Panc1 (cell line): ENCODE measurements around the gene CDC45. TPM values are rescaled to one million over a fixed set of nuclear protein-coding genes. Genes with fewer than 3 reads are reported as not detected.

ENCODE experiments used
- ATAC-seq: fragments of 200-7000 bp; cut with Tn5 transposase; 2 replicates; pipeline ENCODE4 v1.9.1; 2020; ENCODE audit warnings: mild to moderate bottlenecking, moderate library complexity
- BruUV-seq: library from RNA; stranded (reverse); fragments of 400-500 nt; replicated peaks from 2 replicates; lab custom pipeline; 2021; lab: Mats Ljungman, UMichigan
- CTCF ChIA-PET: fragments of 300-600 bp; sonication (Branson Sonifier 250); formaldehyde crosslinking; loops from one replicate; lab custom pipeline; 2022; ENCODE audit warnings: antibody characterized with exemption; lab: Charles Lee
- POLR2A ChIA-PET: fragments of 300-600 bp; sonication (Branson Sonifier 250); formaldehyde crosslinking; loops from one replicate; lab custom pipeline; 2022; ENCODE audit warnings: antibody characterized with exemption; lab: Charles Lee
- DNase-seq: peaks from one replicate; pipeline ENCODE4 v3.0.0-alpha.2; 2010; ENCODE audit warnings: low read depth, low spot score
- H3K27ac ChIP-seq: 2 replicates; pipeline ENCODE4 v1.5.1; 2011; ENCODE audit warnings: mild to moderate bottlenecking, low read length, inconsistent platforms
- H3K27me3 ChIP-seq: fragments of 200-500 bp; sonication (Bioruptor generic); 2 replicates; pipeline ENCODE4 v1.6.0; 2014; ENCODE audit warnings: low read length, inconsistent platforms; ENCODE audit not compliant: control insufficient read depth, insufficient read depth
- H3K36me3 ChIP-seq: fragments of 200-500 bp; sonication (Bioruptor generic); 2 replicates; pipeline ENCODE4 v1.5.1; 2014; ENCODE audit warnings: inconsistent platforms, mild to moderate bottlenecking, low read length, moderate library complexity; ENCODE audit not compliant: control insufficient read depth, insufficient read depth
- H3K4me1 ChIP-seq: 2 replicates; pipeline ENCODE4 v1.5.1; 2011; ENCODE audit warnings: inconsistent platforms, mild to moderate bottlenecking, low read length, moderate library complexity; ENCODE audit not compliant: control insufficient read depth, insufficient read depth
- H3K4me3 ChIP-seq, 2 experiments: 2 replicates each; pipeline ENCODE4 v1.5.1; 2011 to 2012; ENCODE audit warnings: low read depth in 2 of 2, low read length in 2 of 2, mild to moderate bottlenecking in 2 of 2, inconsistent platforms in 1 of 2, moderate library complexity in 1 of 2
- H3K9me3 ChIP-seq: fragments of 200-500 bp; sonication (Bioruptor generic); 2 replicates; pipeline ENCODE4 v1.5.1; 2014; ENCODE audit warnings: low read depth, mild to moderate bottlenecking, inconsistent platforms, low read length, moderate library complexity; ENCODE audit not compliant: control insufficient read depth, insufficient read depth
- POLR2AphosphoS5 ChIP-seq: IDR thresholded peaks from 2 replicates; pipeline ENCODE4 v1.6.1; 2012; ENCODE audit warnings: mild to moderate bottlenecking, low read depth, low read length, moderate library complexity
- SIN3A ChIP-seq: IDR thresholded peaks from 2 replicates; pipeline ENCODE4 v1.6.1; 2012; ENCODE audit warnings: low read depth, mild to moderate bottlenecking, low read length, moderate library complexity, borderline replicate concordance; ENCODE audit not compliant: insufficient read depth
- TCF7L2 ChIP-seq: IDR thresholded peaks from 2 replicates; pipeline ENCODE4 v1.6.1; 2011; ENCODE audit warnings: mild to moderate bottlenecking, low read depth, low read length, inconsistent platforms
- in situ Hi-C: cut with HindIII; loops from 2 replicates; pipeline ENCODE4 v1.10.0; 2016; ENCODE audit warnings: low sequenced_read_pairs, low pct_unique_long_range_greater_than_20kb
- intact Hi-C: fragments of 100-400 bp; cut with micrococcal nuclease; formaldehyde crosslinking; loops from one replicate; pipeline ENCODE4 v1.10.0; 2022; ENCODE audit not compliant: unreplicated experiment
- total RNA-seq: library from RNA; stranded (reverse); gene quantifications from one replicate; pipeline ENCODE4 v1.2.1, GENCODE V29; 2021; ENCODE audit not compliant: unreplicated experiment
- TF ChIP-seq, protein P1 (sequence below): fragments of 450-650 bp; IDR thresholded peaks from 2 replicates; pipeline ENCODE4 v1.5.1; 2017; ENCODE audit warnings: mild to moderate bottlenecking
- TF ChIP-seq, protein P2 (sequence below), 2 experiments: IDR thresholded peaks; 2 replicates each; pipeline ENCODE4 v1.6.1; 2011 to 2012; ENCODE audit warnings: low read depth in 2 of 2, control low read depth in 1 of 2, low read length in 1 of 2, mild to moderate bottlenecking in 1 of 2, moderate library complexity in 1 of 2; ENCODE audit not compliant: insufficient read depth in 1 of 2

The CDC45 gene
- total RNA-seq, 1 experiment from 2014 or later: 26.1 TPM

DNA sequence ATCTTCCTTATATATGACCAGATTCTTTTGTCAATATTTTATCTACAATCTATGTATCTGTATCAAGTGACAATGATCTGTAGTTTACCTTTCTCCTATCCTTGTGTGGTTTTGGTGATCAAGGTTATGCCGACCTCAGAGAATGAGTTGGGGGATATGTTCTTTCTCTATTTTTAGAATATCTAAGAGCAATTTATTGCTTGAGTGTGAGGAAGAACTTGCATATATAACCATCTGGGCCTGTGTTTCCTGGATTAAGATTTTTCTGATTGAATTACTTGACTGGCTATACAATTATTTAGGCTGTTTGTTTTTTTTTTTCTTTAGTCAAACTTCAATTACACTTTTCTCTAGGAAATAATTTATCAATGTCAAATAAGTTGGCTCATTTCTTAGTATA is 18.2 kb upstream of the CDC45 start:
- no peak overlapping the region for H3K27ac ChIP-seq
- H3K27me3 ChIP-seq: no peaks in the 10 kb centered on the region
- H3K4me3 ChIP-seq: no peak overlapping the region
- H3K4me1 ChIP-seq: no peaks in the 10 kb centered on the region
- intact Hi-C loops (no loop called here), in situ Hi-C loops (no loop called here)
- no peaks in the 10 kb centered on the region for H3K9me3 ChIP-seq
- no TSS peak for BruUV-seq
- peaks cover 23% of the 10 kb centered on the region for H3K36me3 ChIP-seq
- POLR2A ChIA-PET: no interaction called here
- CTCF ChIA-PET: no interaction called here
- ATAC-seq (no peak), DNase-seq (no peak)
- TF ChIP-seq, protein P1, sequence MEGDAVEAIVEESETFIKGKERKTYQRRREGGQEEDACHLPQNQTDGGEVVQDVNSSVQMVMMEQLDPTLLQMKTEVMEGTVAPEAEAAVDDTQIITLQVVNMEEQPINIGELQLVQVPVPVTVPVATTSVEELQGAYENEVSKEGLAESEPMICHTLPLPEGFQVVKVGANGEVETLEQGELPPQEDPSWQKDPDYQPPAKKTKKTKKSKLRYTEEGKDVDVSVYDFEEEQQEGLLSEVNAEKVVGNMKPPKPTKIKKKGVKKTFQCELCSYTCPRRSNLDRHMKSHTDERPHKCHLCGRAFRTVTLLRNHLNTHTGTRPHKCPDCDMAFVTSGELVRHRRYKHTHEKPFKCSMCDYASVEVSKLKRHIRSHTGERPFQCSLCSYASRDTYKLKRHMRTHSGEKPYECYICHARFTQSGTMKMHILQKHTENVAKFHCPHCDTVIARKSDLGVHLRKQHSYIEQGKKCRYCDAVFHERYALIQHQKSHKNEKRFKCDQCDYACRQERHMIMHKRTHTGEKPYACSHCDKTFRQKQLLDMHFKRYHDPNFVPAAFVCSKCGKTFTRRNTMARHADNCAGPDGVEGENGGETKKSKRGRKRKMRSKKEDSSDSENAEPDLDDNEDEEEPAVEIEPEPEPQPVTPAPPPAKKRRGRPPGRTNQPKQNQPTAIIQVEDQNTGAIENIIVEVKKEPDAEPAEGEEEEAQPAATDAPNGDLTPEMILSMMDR: no peak
- TF ChIP-seq POLR2AphosphoS5 (no peak), SIN3A (no peak), TCF7L2 (no peak)
- TF ChIP-seq, protein P2, sequence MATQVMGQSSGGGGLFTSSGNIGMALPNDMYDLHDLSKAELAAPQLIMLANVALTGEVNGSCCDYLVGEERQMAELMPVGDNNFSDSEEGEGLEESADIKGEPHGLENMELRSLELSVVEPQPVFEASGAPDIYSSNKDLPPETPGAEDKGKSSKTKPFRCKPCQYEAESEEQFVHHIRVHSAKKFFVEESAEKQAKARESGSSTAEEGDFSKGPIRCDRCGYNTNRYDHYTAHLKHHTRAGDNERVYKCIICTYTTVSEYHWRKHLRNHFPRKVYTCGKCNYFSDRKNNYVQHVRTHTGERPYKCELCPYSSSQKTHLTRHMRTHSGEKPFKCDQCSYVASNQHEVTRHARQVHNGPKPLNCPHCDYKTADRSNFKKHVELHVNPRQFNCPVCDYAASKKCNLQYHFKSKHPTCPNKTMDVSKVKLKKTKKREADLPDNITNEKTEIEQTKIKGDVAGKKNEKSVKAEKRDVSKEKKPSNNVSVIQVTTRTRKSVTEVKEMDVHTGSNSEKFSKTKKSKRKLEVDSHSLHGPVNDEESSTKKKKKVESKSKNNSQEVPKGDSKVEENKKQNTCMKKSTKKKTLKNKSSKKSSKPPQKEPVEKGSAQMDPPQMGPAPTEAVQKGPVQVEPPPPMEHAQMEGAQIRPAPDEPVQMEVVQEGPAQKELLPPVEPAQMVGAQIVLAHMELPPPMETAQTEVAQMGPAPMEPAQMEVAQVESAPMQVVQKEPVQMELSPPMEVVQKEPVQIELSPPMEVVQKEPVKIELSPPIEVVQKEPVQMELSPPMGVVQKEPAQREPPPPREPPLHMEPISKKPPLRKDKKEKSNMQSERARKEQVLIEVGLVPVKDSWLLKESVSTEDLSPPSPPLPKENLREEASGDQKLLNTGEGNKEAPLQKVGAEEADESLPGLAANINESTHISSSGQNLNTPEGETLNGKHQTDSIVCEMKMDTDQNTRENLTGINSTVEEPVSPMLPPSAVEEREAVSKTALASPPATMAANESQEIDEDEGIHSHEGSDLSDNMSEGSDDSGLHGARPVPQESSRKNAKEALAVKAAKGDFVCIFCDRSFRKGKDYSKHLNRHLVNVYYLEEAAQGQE (IDR thresholded peaks at IDR 0.05; ENCODE audit: insufficient read depth in 1 of 2, low read depth in 2 of 2, low read length in 1 of 2): no peak

DNA sequence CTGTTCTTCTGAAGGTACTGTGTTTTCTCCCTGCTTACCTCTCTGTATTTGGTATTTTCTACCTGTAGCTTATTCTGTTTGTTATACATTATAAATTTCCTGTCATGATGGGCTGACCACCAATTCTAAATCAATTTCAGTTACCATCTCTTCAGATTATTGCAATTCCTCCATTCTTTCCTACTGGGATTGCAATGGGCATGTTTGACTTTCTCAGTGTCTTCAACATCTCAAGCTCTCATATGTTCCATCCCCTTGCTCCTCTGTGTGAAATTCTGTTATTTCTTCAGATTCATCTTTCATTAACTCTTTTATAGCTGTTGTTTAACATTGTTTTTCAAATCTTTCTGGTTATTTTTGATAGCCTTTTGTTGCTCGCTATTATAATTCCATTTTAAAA is 16.7 kb upstream of the CDC45 start:
- CTCF ChIA-PET: no interaction called here
- POLR2A ChIA-PET: no interaction called here
- intact Hi-C loops: no loop called here

More for the DNA sequence above, 16.7 kb upstream of the CDC45 start:
- no peak overlapping the region for H3K4me3 ChIP-seq
- H3K4me1 ChIP-seq: no peaks in the 10 kb centered on the region
- no peak for DNase-seq
- TF ChIP-seq TCF7L2 (no peak), SIN3A (no peak), POLR2AphosphoS5 (no peak)
- TF ChIP-seq, protein P1: no peak
- TF ChIP-seq, protein P2 (IDR thresholded peaks at IDR 0.05; ENCODE audit: insufficient read depth in 1 of 2, low read depth in 2 of 2, low read length in 1 of 2): no peak
- H3K27me3 ChIP-seq: no peaks in the 10 kb centered on the region
- ATAC-seq: no peak
- TSS peak; percentile 57 for BruUV-seq
- in situ Hi-C loops: no loop called here
- H3K36me3 ChIP-seq: peaks cover 29% of the 10 kb centered on the region
- no peaks in the 10 kb centered on the region for H3K9me3 ChIP-seq
- H3K27ac ChIP-seq: no peak overlapping the region
